ENCODE measurements around the gene SPACA7. TPM values are rescaled to one million over a fixed set of nuclear protein-coding genes. Genes with fewer than 3 reads are reported as not detected.

SPACA7 gene
- total and polyA plus RNA-seq, 2 of the 13 experiments (the other 11 are each of a cell fraction or from before 2014, with no cell fraction given): not detected

- TF ChIP-seq HBP1 (CRISPR knock-in tag; IDR thresholded peaks at IDR 0.05; ENCODE audit: low read depth) (no peak), POLR2AphosphoS2 (IDR thresholded peaks at IDR 0.05; ENCODE audit: low read depth, low read length) (no peak), HNRNPH1 (optimal IDR thresholded peaks at IDR 0.05; ENCODE audit: low read depth, low read length) (no peak), ZNF558 (CRISPR knock-in tag; IDR thresholded peaks at IDR 0.05; ENCODE audit: borderline replicate concordance) (no peak), ZMAT3 (CRISPR knock-in tag; conservative IDR thresholded peaks at IDR 0.05) (no peak), CSRNP2 (CRISPR knock-in tag; conservative IDR thresholded peaks at IDR 0.05; ENCODE audit: low read depth) (no peak)
These were observed 71.8 kb downstream of the SPACA7 start (continued) for GRCh38 chr13:112447761-112448603.

GRCh38 chr13:112448621-112449544, 72.7 kb downstream of the SPACA7 start:
- H3K4me2 ChIP-seq (ENCODE audit: low read depth, low read length): no peak overlapping the region
- 25% methylated on average over 7 of the region's 20 CpGs for WGBS (ENCODE audit: low lambda C conversion rate)
- no peak for ATAC-seq
- no TSS peak for BruUV-seq (replicated peaks)
- no peak overlapping the region for H2AFZ ChIP-seq (ENCODE audit: low read length)
- H4K20me1 ChIP-seq (ENCODE audit: insufficient read depth, low read length): no peaks in the 10 kb centered on the region
- H3K9ac ChIP-seq (ENCODE audit: insufficient read depth, low read depth, low read length): no peak overlapping the region
- no peaks in the 10 kb centered on the region for H3K36me3 ChIP-seq (replicated peaks in 1 of 2; ENCODE audit: control insufficient read depth in 1 of 2, insufficient read depth in 2 of 2, low read length in 2 of 2)
- FAIRE-seq: no peak
- in situ Hi-C loops (cut with HindIII; ENCODE audit: extremely low pct_ligation_motif_present, low pct_unique_long_range_greater_than_20kb): loop anchor here (25.0 kb wide), 1 partner anchor 237 kb away; no protein-coding TSS in a partner anchor
- no peaks in the 10 kb centered on the region for H3K79me2 ChIP-seq (ENCODE audit: insufficient read depth, low read length)
- ChIA-PET CTCF (ENCODE audit: low intra/inter-chr PET ratio, low total read pairs) (no interaction called here), POLR2A (no interaction called here)
- no peak for DNase-seq (ENCODE audit: low spot score)
- no peak overlapping the region for H3K4me3 ChIP-seq (replicated peaks in 1 of 3; ENCODE audit: insufficient read depth in 1 of 3, low read depth in 2 of 3, low read length in 3 of 3)
- no peak overlapping the region for H3K27ac ChIP-seq (ENCODE audit: extremely low read length, insufficient read depth, low read length)
- H3K9me3 ChIP-seq (ENCODE audit: low read length): no peaks in the 10 kb centered on the region
- peaks cover 15 to 92% of the 10 kb centered on the region in 2 experiments for H3K27me3 ChIP-seq (ENCODE audit: control insufficient read depth in 1 of 2, insufficient read depth in 2 of 2, low read length in 2 of 2)
- intact Hi-C loops (cut with micrococcal nuclease; ENCODE audit: unreplicated experiment): no loop called here
- H3K4me1 ChIP-seq (ENCODE audit: insufficient read depth, low read length): no peaks in the 10 kb centered on the region
- TF ChIP-seq ELK4 (CRISPR knock-in tag; IDR thresholded peaks at IDR 0.05; ENCODE audit: borderline replicate concordance) (no peak), ZSCAN12 (CRISPR knock-in tag; IDR thresholded peaks at IDR 0.05) (no peak), KMT2B (CRISPR knock-in tag; IDR thresholded peaks at IDR 0.05) (no peak), ZNF501 (CRISPR knock-in tag; IDR thresholded peaks at IDR 0.05) (no peak), ZNF556 (CRISPR knock-in tag; IDR thresholded peaks at IDR 0.05; ENCODE audit: borderline replicate concordance) (no peak), PATZ1 (CRISPR knock-in tag; IDR thresholded peaks at IDR 0.05) (no peak), KDM1A (CRISPR knock-in tag; IDR thresholded peaks at IDR 0.05) (no peak), ZNF652 (CRISPR knock-in tag; IDR thresholded peaks at IDR 0.05; ENCODE audit: borderline replicate concordance, low read depth) (no peak), EHMT2 (IDR thresholded peaks at IDR 0.05; ENCODE audit: borderline replicate concordance, low read depth, low read length) (no peak)

Measured in HepG2 (cell line).